GM12878 (cell line): ENCODE measurements around the gene IRF9. TPM values are rescaled to one million over a fixed set of nuclear protein-coding genes. Genes with fewer than 3 reads are reported as not detected.

ENCODE experiments used
- BACH1 ChIP-seq: fragments of 450-650 bp; IDR thresholded peaks from 2 replicates; pipeline ENCODE4 v1.6.1; 2017; ENCODE audit warnings: mild to moderate bottlenecking, borderline replicate concordance
- CBX5 ChIP-seq: sonication (generic); IDR thresholded peaks from 2 replicates; pipeline ENCODE4 v1.6.1; 2016; ENCODE audit warnings: low read depth, moderate library complexity, mild to moderate bottlenecking, inconsistent platforms
- HDAC2 ChIP-seq: fragments of 200-600 bp; sonication (generic); IDR thresholded peaks from 2 replicates; pipeline ENCODE4 v1.6.1; 2017
- IRF4 ChIP-seq: IDR thresholded peaks from 2 replicates; pipeline ENCODE4 v1.6.1; 2011; ENCODE audit warnings: low read depth, low read length
- PAX5 ChIP-seq: IDR thresholded peaks from 2 replicates; pipeline ENCODE4 v1.6.1; 2011; ENCODE audit warnings: low read depth, low read length, borderline replicate concordance
- PKNOX1 ChIP-seq: fragments of 450-650 bp; IDR thresholded peaks from 2 replicates; pipeline ENCODE4 v1.6.1; 2016; ENCODE audit warnings: mild to moderate bottlenecking
- SMAD1 ChIP-seq: fragments of 450-650 bp; IDR thresholded peaks from 2 replicates; pipeline ENCODE4 v1.6.1; 2018; ENCODE audit warnings: mild to moderate bottlenecking, low read depth; ENCODE audit not compliant: partially characterized antibody
- SREBF2 ChIP-seq: IDR thresholded peaks from 2 replicates; pipeline ENCODE4 v1.6.1; 2012; ENCODE audit warnings: mild to moderate bottlenecking, low read length
- SUZ12 ChIP-seq: fragments of 200-600 bp; sonication (generic); IDR thresholded peaks from one replicate; pipeline ENCODE4 v1.6.1; 2018; ENCODE audit warnings: antibody characterized with exemption, mild to moderate bottlenecking; ENCODE audit not compliant: unreplicated experiment
- TBL1XR1 ChIP-seq: IDR thresholded peaks from 2 replicates; pipeline ENCODE4 v1.6.1; 2012; ENCODE audit warnings: low read depth, low read length, improper control_type of control experiment
- YY1 ChIP-seq: IDR thresholded peaks from 2 replicates; pipeline ENCODE4 v1.6.1; 2011; ENCODE audit warnings: low read depth, mild to moderate bottlenecking, low read length
- ZBED1 ChIP-seq: IDR thresholded peaks from 2 replicates; pipeline ENCODE4 v1.6.1; 2016; ENCODE audit warnings: borderline replicate concordance
- ZBTB4 ChIP-seq: fragments of 450-650 bp; formaldehyde crosslinking; IDR thresholded peaks from 2 replicates; pipeline ENCODE4 v1.4.0; 2022; ENCODE audit warnings: mild to moderate bottlenecking, moderate library complexity
- ZSCAN29 ChIP-seq: fragments of 450-650 bp; IDR thresholded peaks from 2 replicates; pipeline ENCODE4 v1.6.1; 2017; ENCODE audit warnings: mild to moderate bottlenecking, moderate library complexity
- ZZZ3 ChIP-seq: IDR thresholded peaks from 2 replicates; pipeline ENCODE4 v1.6.1; 2011; ENCODE audit warnings: low read depth; ENCODE audit not compliant: control insufficient read depth, insufficient read length
- polyA plus RNA-seq, 11 experiments: library from polyadenylated mRNA; depleted of rRNA in 4 of 11; unstranded in 6 of 11; stranded (reverse) in 5 of 11; fragments of >200 nt; fragmentation: Nextera tagmentation in 4 of 11; fragmentation: Illumina TruSeq in 1 of 11; extraction: Ambion mirVana in 4 of 11; extraction: Trizol in 1 of 11; gene quantifications; 1 replicate in 1 of 11; 2 replicates in 10 of 11; pipeline versions ENCODE4 v1.2.1 to v1.2.3, GENCODE V29; 2011 to 2016; ENCODE audit warnings: inconsistent platforms in 2 of 11, missing spikeins in 2 of 11, low read depth in 1 of 11
- total RNA-seq, 4 experiments: library from RNA; depleted of rRNA in 3 of 4; stranded (reverse); fragments of >200 nt in 3 of 4; fragmentation: Illumina TruSeq in 1 of 4; extraction: Trizol in 1 of 4; gene quantifications; 2 replicates each; pipeline versions ENCODE4 v1.2.1 to v1.2.3, GENCODE V29; 2013 to 2021
- TF ChIP-seq, protein P1 (sequence below): fragments of 450-650 bp; IDR thresholded peaks from 2 replicates; pipeline ENCODE4 v1.6.1; 2017; ENCODE audit warnings: borderline replicate concordance
- TF ChIP-seq, protein P2 (sequence below): fragments of 450-650 bp; IDR thresholded peaks from 2 replicates; pipeline ENCODE4 v1.6.1; 2017; ENCODE audit warnings: mild to moderate bottlenecking, low read depth, inconsistent platforms; ENCODE audit not compliant: poor library complexity, severe bottlenecking
- TF ChIP-seq, protein P3 (sequence below): fragments of 450-650 bp; conservative IDR thresholded peaks from 2 replicates; pipeline ENCODE4 v1.6.1; 2017; ENCODE audit warnings: mild to moderate bottlenecking, moderate library complexity
- TF ChIP-seq, protein P4 (sequence below): fragments of 450-650 bp; IDR thresholded peaks from 2 replicates; pipeline ENCODE4 v1.6.1; 2016; ENCODE audit warnings: mild to moderate bottlenecking

The IRF9 gene
- total and polyA plus RNA-seq, 10 of the 15 experiments (the other 5 are each of a cell fraction or from before 2014, with no cell fraction given): 47.6 to 234 (median 148) TPM

DNA sequence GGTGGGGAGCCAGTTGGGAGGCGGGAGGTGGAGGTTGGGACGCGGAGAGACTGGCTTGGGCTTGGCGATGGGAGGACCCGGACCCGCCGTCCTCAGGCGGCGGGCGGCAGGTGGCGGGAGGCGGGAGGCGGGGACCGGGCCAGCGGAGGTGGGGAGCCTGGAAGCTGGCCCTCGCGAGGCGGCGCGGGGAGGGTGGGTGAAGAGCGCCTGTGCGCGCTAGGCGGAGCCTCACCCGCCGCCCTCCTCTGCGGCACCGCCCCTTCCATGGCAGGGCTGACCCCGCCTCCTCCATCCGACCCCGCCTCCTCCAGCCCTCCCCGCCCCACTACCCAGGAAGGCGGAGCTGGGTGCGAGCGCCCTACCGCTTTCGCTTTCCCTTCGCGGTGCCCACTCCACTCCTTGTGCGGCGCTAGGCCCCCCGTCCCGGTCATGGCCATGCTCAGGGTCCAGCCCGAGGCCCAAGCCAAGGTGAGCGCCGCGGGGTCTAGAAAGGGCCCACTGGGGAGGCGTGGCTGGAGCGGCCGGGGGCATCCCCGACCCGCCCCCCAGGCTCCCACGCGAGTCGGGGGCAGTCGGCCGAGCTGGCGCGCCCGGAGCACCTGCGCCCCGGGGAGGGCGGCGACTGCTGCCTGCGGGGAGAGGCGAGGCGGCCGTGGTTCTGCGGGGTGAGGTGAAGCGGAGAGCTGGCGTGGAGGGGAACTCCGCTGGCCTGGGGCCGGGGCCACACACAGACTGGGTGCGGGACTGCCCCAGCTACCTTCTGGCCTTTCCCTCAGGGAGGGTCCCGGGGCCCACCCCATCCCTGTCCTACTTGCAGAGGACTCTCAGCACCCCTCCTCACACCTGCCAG is 25.0 kb upstream of the IRF9 start, which contains the start of gene PSME1 (continued):
- no peak for TF ChIP-seq ZZZ3
- no peak for TF ChIP-seq YY1
- TF ChIP-seq, protein P1, sequence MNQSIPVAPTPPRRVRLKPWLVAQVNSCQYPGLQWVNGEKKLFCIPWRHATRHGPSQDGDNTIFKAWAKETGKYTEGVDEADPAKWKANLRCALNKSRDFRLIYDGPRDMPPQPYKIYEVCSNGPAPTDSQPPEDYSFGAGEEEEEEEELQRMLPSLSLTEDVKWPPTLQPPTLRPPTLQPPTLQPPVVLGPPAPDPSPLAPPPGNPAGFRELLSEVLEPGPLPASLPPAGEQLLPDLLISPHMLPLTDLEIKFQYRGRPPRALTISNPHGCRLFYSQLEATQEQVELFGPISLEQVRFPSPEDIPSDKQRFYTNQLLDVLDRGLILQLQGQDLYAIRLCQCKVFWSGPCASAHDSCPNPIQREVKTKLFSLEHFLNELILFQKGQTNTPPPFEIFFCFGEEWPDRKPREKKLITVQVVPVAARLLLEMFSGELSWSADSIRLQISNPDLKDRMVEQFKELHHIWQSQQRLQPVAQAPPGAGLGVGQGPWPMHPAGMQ: no peak
- TF ChIP-seq PKNOX1: no peak
- no peak for TF ChIP-seq ZSCAN29
- TF ChIP-seq CBX5: no peak
- TF ChIP-seq, protein P2, sequence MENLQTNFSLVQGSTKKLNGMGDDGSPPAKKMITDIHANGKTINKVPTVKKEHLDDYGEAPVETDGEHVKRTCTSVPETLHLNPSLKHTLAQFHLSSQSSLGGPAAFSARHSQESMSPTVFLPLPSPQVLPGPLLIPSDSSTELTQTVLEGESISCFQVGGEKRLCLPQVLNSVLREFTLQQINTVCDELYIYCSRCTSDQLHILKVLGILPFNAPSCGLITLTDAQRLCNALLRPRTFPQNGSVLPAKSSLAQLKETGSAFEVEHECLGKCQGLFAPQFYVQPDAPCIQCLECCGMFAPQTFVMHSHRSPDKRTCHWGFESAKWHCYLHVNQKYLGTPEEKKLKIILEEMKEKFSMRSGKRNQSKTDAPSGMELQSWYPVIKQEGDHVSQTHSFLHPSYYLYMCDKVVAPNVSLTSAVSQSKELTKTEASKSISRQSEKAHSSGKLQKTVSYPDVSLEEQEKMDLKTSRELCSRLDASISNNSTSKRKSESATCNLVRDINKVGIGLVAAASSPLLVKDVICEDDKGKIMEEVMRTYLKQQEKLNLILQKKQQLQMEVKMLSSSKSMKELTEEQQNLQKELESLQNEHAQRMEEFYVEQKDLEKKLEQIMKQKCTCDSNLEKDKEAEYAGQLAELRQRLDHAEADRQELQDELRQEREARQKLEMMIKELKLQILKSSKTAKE: no peak
- TF ChIP-seq IRF4: no peak
- TF ChIP-seq SMAD1: no peak
- 0 out of 2 replicates have a peak, but pooled peaks have one; percentile 11 for TF ChIP-seq PAX5
- TF ChIP-seq, protein P3, sequence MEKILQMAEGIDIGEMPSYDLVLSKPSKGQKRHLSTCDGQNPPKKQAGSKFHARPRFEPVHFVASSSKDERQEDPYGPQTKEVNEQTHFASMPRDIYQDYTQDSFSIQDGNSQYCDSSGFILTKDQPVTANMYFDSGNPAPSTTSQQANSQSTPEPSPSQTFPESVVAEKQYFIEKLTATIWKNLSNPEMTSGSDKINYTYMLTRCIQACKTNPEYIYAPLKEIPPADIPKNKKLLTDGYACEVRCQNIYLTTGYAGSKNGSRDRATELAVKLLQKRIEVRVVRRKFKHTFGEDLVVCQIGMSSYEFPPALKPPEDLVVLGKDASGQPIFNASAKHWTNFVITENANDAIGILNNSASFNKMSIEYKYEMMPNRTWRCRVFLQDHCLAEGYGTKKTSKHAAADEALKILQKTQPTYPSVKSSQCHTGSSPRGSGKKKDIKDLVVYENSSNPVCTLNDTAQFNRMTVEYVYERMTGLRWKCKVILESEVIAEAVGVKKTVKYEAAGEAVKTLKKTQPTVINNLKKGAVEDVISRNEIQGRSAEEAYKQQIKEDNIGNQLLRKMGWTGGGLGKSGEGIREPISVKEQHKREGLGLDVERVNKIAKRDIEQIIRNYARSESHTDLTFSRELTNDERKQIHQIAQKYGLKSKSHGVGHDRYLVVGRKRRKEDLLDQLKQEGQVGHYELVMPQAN: peak; percentile 87
- TF ChIP-seq HDAC2: no peak
- TF ChIP-seq TBL1XR1: no peak
- no peak for TF ChIP-seq SUZ12
- TF ChIP-seq, protein P4, sequence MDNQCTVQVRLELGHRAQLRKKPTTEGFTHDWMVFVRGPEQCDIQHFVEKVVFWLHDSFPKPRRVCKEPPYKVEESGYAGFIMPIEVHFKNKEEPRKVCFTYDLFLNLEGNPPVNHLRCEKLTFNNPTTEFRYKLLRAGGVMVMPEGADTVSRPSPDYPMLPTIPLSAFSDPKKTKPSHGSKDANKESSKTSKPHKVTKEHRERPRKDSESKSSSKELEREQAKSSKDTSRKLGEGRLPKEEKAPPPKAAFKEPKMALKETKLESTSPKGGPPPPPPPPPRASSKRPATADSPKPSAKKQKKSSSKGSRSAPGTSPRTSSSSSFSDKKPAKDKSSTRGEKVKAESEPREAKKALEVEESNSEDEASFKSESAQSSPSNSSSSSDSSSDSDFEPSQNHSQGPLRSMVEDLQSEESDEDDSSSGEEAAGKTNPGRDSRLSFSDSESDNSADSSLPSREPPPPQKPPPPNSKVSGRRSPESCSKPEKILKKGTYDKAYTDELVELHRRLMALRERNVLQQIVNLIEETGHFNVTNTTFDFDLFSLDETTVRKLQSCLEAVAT: no peak
- no peak for TF ChIP-seq ZBED1
- no peak for TF ChIP-seq SREBF2
- no peak for TF ChIP-seq ZBTB4
- TF ChIP-seq BACH1: peak; percentile 96
